K562 (cell line): ENCODE results near the gene MEIS2. TPM values are rescaled to one million over a fixed set of nuclear protein-coding genes. Genes with fewer than 3 reads are reported as not detected.

ENCODE experiments used
- ATAC-seq: fragments of 200-7000 bp; cut with Tn5 transposase; 3 replicates; pipeline ENCODE4 v1.9.1; 2020; ENCODE audit warnings: moderate library complexity
- BruUV-seq: library from RNA; stranded (reverse); fragments of 400-500 nt; replicated peaks from 2 replicates; lab custom pipeline; 2021; lab: Mats Ljungman, UMichigan
- CTCF ChIA-PET: fragments of 300-600 bp; formaldehyde crosslinking; extraction: SDS; loops from one replicate; lab custom pipeline; 2021; ENCODE audit warnings: low intra/inter-chr PET ratio; lab: Yijun Ruan, JAX
- POLR2A ChIA-PET: fragments of 300-600, 350-650 bp; sonication (Branson Sonifier 250); formaldehyde crosslinking; extraction: SDS; loops from one replicate; lab custom pipeline; 2021; ENCODE audit warnings: antibody characterized with exemption, inconsistent platforms; lab: Yijun Ruan, JAX
- DNase-seq, 4 experiments: peaks; one replicate each; pipeline versions ENCODE4 v3.0.0 to v3.0.0-alpha.2; 2011 to 2018; ENCODE audit warnings: low spot score in 3 of 4, mixed read lengths in 3 of 4; ENCODE audit errors: extremely low read depth in 1 of 4
- FAIRE-seq: peaks from 2 replicates; lab custom pipeline; 2011; peaks lifted over from hg19 to GRCh38; lab: Jason Lieb, UNC
- H2AFZ ChIP-seq: 2 replicates; pipeline ENCODE4 v1.6.0; 2011; ENCODE audit warnings: low read depth, low read length, control low read depth, inconsistent platforms
- H3K27ac ChIP-seq: fragments of 200-600 bp; 3 replicates; pipeline ENCODE4 v1.8.0; 2011; ENCODE audit warnings: low read depth, mild to moderate bottlenecking, control low read depth, inconsistent platforms, low read length, moderate library complexity, mixed read lengths; ENCODE audit errors: extremely low read depth
- H3K27me3 ChIP-seq, 2 experiments: fragments of 300-600 bp in 1 of 2; 2 replicates in 1 of 2; 3 replicates in 1 of 2; pipeline versions ENCODE4 v1.6.0 to v1.8.0; 2011; ENCODE audit warnings: inconsistent platforms in 2 of 2, low read length in 2 of 2, mild to moderate bottlenecking in 1 of 2, mixed read lengths in 1 of 2, moderate library complexity in 1 of 2; ENCODE audit not compliant: control insufficient read depth in 2 of 2, insufficient read depth in 2 of 2
- H3K36me3 ChIP-seq: fragments of 300-600 bp; 3 replicates; pipeline ENCODE4 v1.8.0; 2011; ENCODE audit warnings: mild to moderate bottlenecking, low read length, inconsistent platforms; ENCODE audit not compliant: control insufficient read depth, insufficient read depth
- H3K4me1 ChIP-seq, 2 experiments: fragments of 200-600 bp in 1 of 2; replicated peaks in 1 of 2; 2 replicates in 1 of 2; 3 replicates in 1 of 2; pipeline versions ENCODE4 v1.5.1 to v1.8.0; 2011; ENCODE audit warnings: inconsistent platforms in 2 of 2, low read length in 2 of 2, mild to moderate bottlenecking in 1 of 2, mixed read lengths in 1 of 2, moderate library complexity in 1 of 2; ENCODE audit not compliant: control insufficient read depth in 2 of 2, insufficient read depth in 2 of 2
- H3K4me2 ChIP-seq: 2 replicates; pipeline ENCODE4 v1.6.1; 2011; ENCODE audit warnings: low read length, control low read depth, inconsistent platforms, mixed read lengths; ENCODE audit not compliant: insufficient read depth
- H3K4me3 ChIP-seq: fragments of 200-600 bp; sonication (generic), shearing (Covaris generic); 2 replicates; pipeline ENCODE4 v1.5.1; 2016; ENCODE audit warnings: control low read depth, inconsistent platforms
- H3K79me2 ChIP-seq: fragments of 200-600 bp; 3 replicates; pipeline ENCODE4 v1.8.0; 2011; ENCODE audit warnings: low read length, inconsistent platforms; ENCODE audit not compliant: control insufficient read depth, insufficient read depth
- H3K9ac ChIP-seq, 2 experiments: 2 replicates each; pipeline versions ENCODE4 v1.6.0 to v1.6.1; 2011; ENCODE audit warnings: low read depth in 2 of 2, low read length in 2 of 2, control low read depth in 1 of 2, inconsistent platforms in 1 of 2, mild to moderate bottlenecking in 1 of 2, mixed read lengths in 1 of 2; ENCODE audit not compliant: insufficient read depth in 1 of 2
- H3K9me1 ChIP-seq: one replicate; pipeline ENCODE4 v1.6.0; 2011; ENCODE audit warnings: inconsistent platforms, mild to moderate bottlenecking, low read length, moderate library complexity; ENCODE audit not compliant: control insufficient read depth, insufficient read depth
- H3K9me3 ChIP-seq: replicated peaks from 2 replicates; pipeline ENCODE4 v1.5.1; 2011; ENCODE audit warnings: low read depth, low read length, inconsistent platforms; ENCODE audit not compliant: control insufficient read depth, insufficient read depth
- H4K20me1 ChIP-seq: replicated peaks from 2 replicates; pipeline ENCODE4 v1.6.1; 2011; ENCODE audit warnings: low read length, inconsistent platforms, mixed read lengths; ENCODE audit not compliant: control insufficient read depth, insufficient read depth
- ATF7 ChIP-seq: fragments of 450-650 bp; IDR thresholded peaks from 2 replicates; pipeline ENCODE4 v1.7.1; 2014; ENCODE audit warnings: mild to moderate bottlenecking, moderate library complexity
- EGR1 ChIP-seq: fragments of 450-650 bp; conservative IDR thresholded peaks from 2 replicates; pipeline ENCODE4 v1.6.1; 2017; ENCODE audit warnings: mild to moderate bottlenecking
- EZH2 ChIP-seq: IDR thresholded peaks from 2 replicates; pipeline ENCODE4 v1.6.1; 2012; ENCODE audit warnings: low read depth, mild to moderate bottlenecking, inconsistent platforms, low read length, borderline replicate concordance
- FOXK2 ChIP-seq, 2 experiments: fragments of 450-650 bp; IDR thresholded peaks in 1 of 2; conservative IDR thresholded peaks in 1 of 2; 2 replicates each; pipeline ENCODE4 v1.6.1; 2016; ENCODE audit warnings: low read depth in 2 of 2, mild to moderate bottlenecking in 1 of 2
- GATAD2B ChIP-seq: fragments of 450-650 bp; IDR thresholded peaks from 2 replicates; pipeline ENCODE4 v1.6.1; 2017; ENCODE audit warnings: mild to moderate bottlenecking, borderline replicate concordance
- KHSRP ChIP-seq: fragments of 450-650 bp; IDR thresholded peaks from 2 replicates; pipeline ENCODE4 v1.6.1; 2017
- LCOR ChIP-seq: sonication (generic); formaldehyde crosslinking; IDR thresholded peaks from 2 replicates; pipeline ENCODE4 v1.8.0; 2022; ENCODE audit warnings: mild to moderate bottlenecking, missing genetic modification reagents
- MAX ChIP-seq: sonication (generic); formaldehyde crosslinking; IDR thresholded peaks from 2 replicates; pipeline ENCODE4 v1.9.0; 2022; ENCODE audit warnings: mild to moderate bottlenecking, missing genetic modification reagents
- MEF2D ChIP-seq: conservative IDR thresholded peaks from 2 replicates; pipeline ENCODE4 v1.6.1; 2016; ENCODE audit warnings: low read depth, missing genetic modification characterization, missing compliant biosample characterization
- RFX1 ChIP-seq: fragments of 450-650 bp; IDR thresholded peaks from 2 replicates; pipeline ENCODE4 v1.6.1; 2016; ENCODE audit warnings: mild to moderate bottlenecking, moderate library complexity
- SETDB1 ChIP-seq: IDR thresholded peaks from one replicate; pipeline ENCODE4 v1.6.1; 2012; ENCODE audit warnings: low read length, control low read depth, inconsistent platforms
- SRSF3 ChIP-seq: fragments of 200-400 bp; formaldehyde crosslinking; IDR thresholded peaks from 2 replicates; pipeline ENCODE4 v1.6.1; 2016; ENCODE audit warnings: mild to moderate bottlenecking, low read length, moderate library complexity; ENCODE audit not compliant: insufficient read depth
- TEAD4 ChIP-seq, 2 experiments: sonication (generic) in 1 of 2; formaldehyde crosslinking in 1 of 2; IDR thresholded peaks; 2 replicates each; pipeline versions ENCODE4 v1.6.1 to v1.8.0; 2012 to 2022; ENCODE audit warnings: borderline replicate concordance in 1 of 2, inconsistent platforms in 1 of 2, low read length in 1 of 2, mild to moderate bottlenecking in 1 of 2, missing genetic modification reagents in 1 of 2
- TGIF2 ChIP-seq: sonication (generic); formaldehyde crosslinking; IDR thresholded peaks from 2 replicates; pipeline ENCODE4 v1.8.1; 2022; ENCODE audit warnings: mild to moderate bottlenecking, missing genetic modification reagents, moderate library complexity
- TRIM24 ChIP-seq, 2 experiments: fragments of 450-650 bp; IDR thresholded peaks; 2 replicates each; pipeline ENCODE4 v1.6.1; 2016
- ZNF134 ChIP-seq: fragments of 250-450 bp; sonication (Bioruptor Pico); conservative IDR thresholded peaks from 2 replicates; pipeline ENCODE4 v1.4.0; 2020
- ZNF280B ChIP-seq: fragments of 250-450 bp; sonication (Bioruptor Pico); IDR thresholded peaks from 2 replicates; pipeline ENCODE4 v1.5.1; 2021; ENCODE audit warnings: mild to moderate bottlenecking
- ZNF282 ChIP-seq: sonication (generic); formaldehyde crosslinking; IDR thresholded peaks from 2 replicates; pipeline ENCODE4 v1.8.1; 2023; ENCODE audit warnings: missing genetic modification reagents
- ZNF3 ChIP-seq: fragments of 250-450 bp; sonication (Bioruptor Pico); IDR thresholded peaks from 2 replicates; pipeline ENCODE4 v1.5.0; 2021; ENCODE audit warnings: mild to moderate bottlenecking, moderate library complexity
- ZNF583 ChIP-seq: fragments of 250-450 bp; sonication (Bioruptor Pico); IDR thresholded peaks from 2 replicates; pipeline ENCODE4 v1.4.0; 2020
- WGBS: fragments of 100-300 bp; shearing (Covaris generic); methylation state at CpG from one replicate; pipeline ENCODE4 v1.1.6; 2016; ENCODE audit warnings: low coverage, mixed read lengths; ENCODE audit not compliant: insufficient coverage; ENCODE audit errors: missing lambda C conversion rate; 5-methylcytosine and 5-hydroxymethylcytosine counted together
- in situ Hi-C: fragments of 300-500 bp; cut with MboI; formaldehyde crosslinking; loops from 4 replicates; pipeline ENCODE4 v1.15.0; 2018; ENCODE audit warnings: inconsistent platforms, mixed read lengths
- intact Hi-C: fragments of 100-400 bp; cut with micrococcal nuclease; formaldehyde crosslinking; loops from 2 replicates; pipeline ENCODE4 v1.14.2; 2022
- polyA plus RNA-seq, 8 experiments: library from polyadenylated mRNA; depleted of rRNA in 4 of 8; stranded (reverse) in 5 of 8; unstranded in 3 of 8; fragments of >200 nt; fragmentation: Nextera tagmentation in 2 of 8; fragmentation: Illumina TruSeq in 1 of 8; extraction: Ambion mirVana in 2 of 8; extraction: Trizol in 1 of 8; gene quantifications; 2 replicates each; pipeline versions ENCODE4 v1.2.1 to v1.2.3, GENCODE V29; 2011 to 2014; ENCODE audit warnings: inconsistent platforms in 1 of 8, missing spikeins in 1 of 8
- total RNA-seq, 7 experiments: library from RNA; depleted of rRNA in 6 of 7; stranded (reverse); fragments of >200 nt in 6 of 7; fragmentation: Illumina TruSeq in 2 of 7; extraction: Trizol in 2 of 7; gene quantifications; 2 replicates each; pipeline versions ENCODE4 v1.2.1 to v1.2.3, GENCODE V29; 2011 to 2021; ENCODE audit warnings: low replicate concordance in 1 of 7
- TF ChIP-seq, protein P1 (sequence below): sonication (generic); IDR thresholded peaks from 2 replicates; pipeline ENCODE4 v1.6.1; 2016

The MEIS2 gene
- total and polyA plus RNA-seq, 9 of the 15 experiments (the other 6 are each of a cell fraction or from before 2014, with no cell fraction given) = 7.5 to 64.2 (median 22.3) TPM

DNA sequence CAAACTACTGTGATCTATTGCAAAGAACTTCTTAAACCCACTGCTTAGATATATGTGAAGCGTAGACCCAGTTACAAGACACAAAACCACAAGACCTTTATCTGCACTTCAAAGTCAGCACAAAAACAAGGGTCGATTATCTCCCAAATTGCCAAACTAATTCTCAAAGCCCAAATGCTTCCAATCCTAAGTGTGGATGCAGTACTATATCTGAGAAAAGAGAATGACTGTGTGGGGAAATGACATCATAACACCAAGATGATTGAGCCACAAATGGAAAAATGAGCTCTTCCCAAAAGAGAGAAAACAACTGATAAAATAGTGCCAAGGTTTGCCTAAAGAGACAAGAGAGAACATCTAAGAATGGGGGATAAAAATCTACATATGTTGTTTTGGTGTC is 86.2 kb downstream of the MEIS2 start:
- Histone ChIP-seq H3K36me3 (peaks cover 16% of the 10 kb centered on the region), H3K4me3 (no peak overlapping the region), H3K27me3 (no peaks in the 10 kb centered on the region), H3K4me1 (peaks cover 0 to 10% of the 10 kb centered on the region in 2 experiments; a peak in 3 of 5 replicates), H3K27ac (no peak overlapping the region), H3K9ac (no peak overlapping the region), H4K20me1 (no peaks in the 10 kb centered on the region), H3K4me2 (no peak overlapping the region), H3K9me3 (no peaks in the 10 kb centered on the region), H2AFZ (no peak overlapping the region), H3K9me1 (no peaks in the 10 kb centered on the region), H3K79me2 (peaks cover under 1% of the 10 kb centered on the region; the same call in 2 of the 3 replicates)
- no peak for FAIRE-seq
- TF ChIP-seq LCOR (no peak), SRSF3 (no peak), EZH2 (no peak), ZNF280B (CRISPR knock-in tag) (no peak), MEF2D (tag) (no peak), ZNF583 (no peak), SETDB1 (no peak), ATF7 (peak; percentile 37; the same call in 1 of the 2 replicates), ZNF134 (CRISPR knock-in tag) (no peak), TRIM24 (IDR thresholded peaks at IDR 0.05) (no peak), GATAD2B (no peak), TGIF2 (CRISPR knock-in tag) (no peak), RFX1 (no peak), MAX (CRISPR knock-in tag) (no peak), ZNF3 (CRISPR knock-in tag) (peak; percentile 54; the same call in 1 of the 2 replicates), KHSRP (no peak), EGR1 (no peak), ZNF282 (CRISPR knock-in tag) (no peak), FOXK2 (conservative IDR thresholded peaks at IDR 0.05 in 1 of 2, IDR thresholded peaks at IDR 0.05 in 1 of 2; ENCODE audit: low read depth in 2 of 2) (no peak), TEAD4 (IDR thresholded peaks at IDR 0.05; ENCODE audit: low read length) (no peak), TEAD4 (CRISPR knock-in tag; IDR thresholded peaks at IDR 0.05; ENCODE audit: borderline replicate concordance) (no peak)
- TF ChIP-seq, protein P1, sequence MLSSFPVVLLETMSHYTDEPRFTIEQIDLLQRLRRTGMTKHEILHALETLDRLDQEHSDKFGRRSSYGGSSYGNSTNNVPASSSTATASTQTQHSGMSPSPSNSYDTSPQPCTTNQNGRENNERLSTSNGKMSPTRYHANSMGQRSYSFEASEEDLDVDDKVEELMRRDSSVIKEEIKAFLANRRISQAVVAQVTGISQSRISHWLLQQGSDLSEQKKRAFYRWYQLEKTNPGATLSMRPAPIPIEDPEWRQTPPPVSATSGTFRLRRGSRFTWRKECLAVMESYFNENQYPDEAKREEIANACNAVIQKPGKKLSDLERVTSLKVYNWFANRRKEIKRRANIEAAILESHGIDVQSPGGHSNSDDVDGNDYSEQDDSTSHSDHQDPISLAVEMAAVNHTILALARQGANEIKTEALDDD = 0 out of 2 replicates have a peak, but pooled peaks have one; percentile 21
- 11% methylated on average over 1 of the region's 2 CpGs for WGBS
- ChIA-PET CTCF (no interaction called here), POLR2A (no interaction called here)
- in situ Hi-C loops = no loop called here
- DNase-seq = no peak
- intact Hi-C loops = no loop called here
- no TSS peak for BruUV-seq
- no peak for ATAC-seq
